H1 (cell line): ENCODE data around the gene GALE. TPM values are rescaled to one million over a fixed set of nuclear protein-coding genes. Genes with fewer than 3 reads are reported as not detected.

Experiments used
- CBX5 ChIP-seq: fragments of 300-800, 300-1000 bp; sonication (generic); IDR thresholded peaks from 2 replicates; pipeline ENCODE4 v1.7.1; 2016; ENCODE audit warnings: antibody characterized with exemption, low read length, low read depth
- RAD21 ChIP-seq, 2 experiments: IDR thresholded peaks in 1 of 2; conservative IDR thresholded peaks in 1 of 2; 2 replicates each; pipeline ENCODE4 v1.6.1; 2011; ENCODE audit warnings: low read depth in 2 of 2, low read length in 2 of 2, improper control_type of control experiment in 1 of 2, inconsistent platforms in 1 of 2, mild to moderate bottlenecking in 1 of 2, moderate library complexity in 1 of 2
- RFX5 ChIP-seq: IDR thresholded peaks from 2 replicates; pipeline ENCODE4 v1.6.1; 2011; ENCODE audit warnings: low read depth, low read length, improper control_type of control experiment, borderline replicate concordance
- SIN3A ChIP-seq, 2 experiments: IDR thresholded peaks in 1 of 2; conservative IDR thresholded peaks in 1 of 2; 2 replicates each; pipeline ENCODE4 v1.6.1; 2011 to 2012; ENCODE audit warnings: low read length in 2 of 2, improper control_type of control experiment in 1 of 2, low read depth in 1 of 2, mild to moderate bottlenecking in 1 of 2
- TAF7 ChIP-seq: optimal IDR thresholded peaks from 2 replicates; pipeline ENCODE3; 2011; ENCODE audit warnings: low read depth, mild to moderate bottlenecking, inconsistent platforms, low read length, moderate library complexity, borderline replicate concordance
- polyA plus RNA-seq, 7 experiments: library from polyadenylated mRNA; depleted of rRNA in 3 of 7; stranded (reverse) in 5 of 7; unstranded in 2 of 7; fragments of >200 nt in 5 of 7; fragments of 200-250 nt in 2 of 7; gene quantifications; 1 replicate in 5 of 7; 2 replicates in 1 of 7; 4 replicates in 1 of 7; pipeline versions ENCODE4 v1.2.1 to v1.2.3, GENCODE V29; 2011 to 2013; ENCODE audit warnings: missing spikeins in 2 of 7, mixed read lengths in 2 of 7
- total RNA-seq: library from RNA; stranded (reverse); fragmentation: NEBNext Ultra II Directional; extraction: Animal tissue kit (Norgen Biotek cat#: 25700); gene quantifications from 2 replicates; pipeline ENCODE4 v1.2.1, GENCODE V29; 2021
- TF ChIP-seq, protein P1 (sequence below): IDR thresholded peaks from 2 replicates; pipeline ENCODE4 v1.6.1; 2011; ENCODE audit warnings: low read depth, mild to moderate bottlenecking, low read length; ENCODE audit not compliant: insufficient read depth
- TF ChIP-seq, protein P2 (sequence below): IDR thresholded peaks from 2 replicates; pipeline ENCODE4 v1.6.1; 2012; ENCODE audit warnings: inconsistent platforms
- TF ChIP-seq, protein P3 (sequence below): IDR thresholded peaks from 2 replicates; pipeline ENCODE4 v1.6.1; 2011; ENCODE audit warnings: low read length, improper control_type of control experiment
- TF ChIP-seq, protein P4 (sequence below): IDR thresholded peaks from 2 replicates; pipeline ENCODE4 v1.6.1; 2012; ENCODE audit warnings: inconsistent platforms

Gene GALE
- total and polyA plus RNA-seq, 2 of the 8 experiments (the other 6 are each of a cell fraction or from before 2014, with no cell fraction given), result 26.0 to 33.9 TPM

DNA sequence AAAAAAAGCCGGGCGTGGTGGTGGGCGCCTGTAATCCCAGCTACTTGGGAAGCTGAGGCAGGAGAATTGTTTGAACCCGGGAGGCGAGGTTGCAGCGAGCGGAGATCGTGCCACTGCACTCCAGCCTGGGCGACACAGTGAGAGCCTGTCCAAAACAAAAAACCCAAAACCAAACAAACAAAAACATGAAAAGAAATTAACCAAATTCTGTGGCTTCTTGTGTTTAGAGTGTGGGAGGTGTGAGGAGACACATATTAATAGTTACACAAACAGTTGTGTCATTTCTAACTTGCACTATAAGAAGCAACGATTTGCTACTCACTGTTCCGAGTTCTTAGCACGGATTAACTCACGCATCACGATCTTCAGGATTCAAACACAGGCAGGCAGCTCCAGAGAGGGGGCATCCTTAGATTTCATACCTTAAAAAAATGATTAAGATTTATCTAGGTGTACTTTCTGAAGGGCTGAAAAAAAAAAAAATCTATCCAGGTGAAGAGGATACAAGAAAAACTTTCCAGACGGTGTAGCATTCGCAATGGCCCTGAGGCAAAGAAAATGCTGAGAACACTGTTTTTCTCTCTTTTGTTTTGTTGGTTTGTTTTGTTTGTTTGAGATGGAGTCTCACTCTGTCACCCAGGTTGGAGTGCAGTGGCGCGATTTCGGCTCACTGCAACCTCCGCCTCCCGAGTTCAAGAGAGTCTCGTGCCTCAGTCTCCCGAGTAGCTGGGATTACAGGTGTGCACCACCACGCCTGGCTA lies 25.4 kb upstream of the GALE start (continued):
- TF ChIP-seq, protein P1, sequence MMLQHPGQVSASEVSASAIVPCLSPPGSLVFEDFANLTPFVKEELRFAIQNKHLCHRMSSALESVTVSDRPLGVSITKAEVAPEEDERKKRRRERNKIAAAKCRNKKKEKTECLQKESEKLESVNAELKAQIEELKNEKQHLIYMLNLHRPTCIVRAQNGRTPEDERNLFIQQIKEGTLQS, result no peak
- TF ChIP-seq, protein P2, sequence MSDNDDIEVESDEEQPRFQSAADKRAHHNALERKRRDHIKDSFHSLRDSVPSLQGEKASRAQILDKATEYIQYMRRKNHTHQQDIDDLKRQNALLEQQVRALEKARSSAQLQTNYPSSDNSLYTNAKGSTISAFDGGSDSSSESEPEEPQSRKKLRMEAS, result no peak
- TF ChIP-seq RAD21 (IDR thresholded peaks at IDR 0.05 in 1 of 2, conservative IDR thresholded peaks at IDR 0.05 in 1 of 2; ENCODE audit: low read depth in 2 of 2, low read length in 2 of 2), result no peak
- no peak for TF ChIP-seq TAF7
- TF ChIP-seq CBX5, result no peak
- no peak for TF ChIP-seq RFX5
- TF ChIP-seq, protein P3, sequence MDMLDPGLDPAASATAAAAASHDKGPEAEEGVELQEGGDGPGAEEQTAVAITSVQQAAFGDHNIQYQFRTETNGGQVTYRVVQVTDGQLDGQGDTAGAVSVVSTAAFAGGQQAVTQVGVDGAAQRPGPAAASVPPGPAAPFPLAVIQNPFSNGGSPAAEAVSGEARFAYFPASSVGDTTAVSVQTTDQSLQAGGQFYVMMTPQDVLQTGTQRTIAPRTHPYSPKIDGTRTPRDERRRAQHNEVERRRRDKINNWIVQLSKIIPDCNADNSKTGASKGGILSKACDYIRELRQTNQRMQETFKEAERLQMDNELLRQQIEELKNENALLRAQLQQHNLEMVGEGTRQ, result no peak
- TF ChIP-seq, protein P4, sequence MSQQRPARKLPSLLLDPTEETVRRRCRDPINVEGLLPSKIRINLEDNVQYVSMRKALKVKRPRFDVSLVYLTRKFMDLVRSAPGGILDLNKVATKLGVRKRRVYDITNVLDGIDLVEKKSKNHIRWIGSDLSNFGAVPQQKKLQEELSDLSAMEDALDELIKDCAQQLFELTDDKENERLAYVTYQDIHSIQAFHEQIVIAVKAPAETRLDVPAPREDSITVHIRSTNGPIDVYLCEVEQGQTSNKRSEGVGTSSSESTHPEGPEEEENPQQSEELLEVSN, result no peak
- TF ChIP-seq SIN3A (conservative IDR thresholded peaks at IDR 0.05 in 1 of 2, IDR thresholded peaks at IDR 0.05 in 1 of 2; ENCODE audit: low read depth in 1 of 2, low read length in 2 of 2), result no peak
- TF ChIP-seq, all 59 proteins: peak for 0
